T1000 (cell line): ENCODE results near the gene UNC5A.

Source experiments
- DNase-seq: peaks from one replicate; lab custom pipeline; 2025; ENCODE audit warnings: mixed read lengths; lab: John Stamatoyannopoulos, UW

UNC5A gene

DNA sequence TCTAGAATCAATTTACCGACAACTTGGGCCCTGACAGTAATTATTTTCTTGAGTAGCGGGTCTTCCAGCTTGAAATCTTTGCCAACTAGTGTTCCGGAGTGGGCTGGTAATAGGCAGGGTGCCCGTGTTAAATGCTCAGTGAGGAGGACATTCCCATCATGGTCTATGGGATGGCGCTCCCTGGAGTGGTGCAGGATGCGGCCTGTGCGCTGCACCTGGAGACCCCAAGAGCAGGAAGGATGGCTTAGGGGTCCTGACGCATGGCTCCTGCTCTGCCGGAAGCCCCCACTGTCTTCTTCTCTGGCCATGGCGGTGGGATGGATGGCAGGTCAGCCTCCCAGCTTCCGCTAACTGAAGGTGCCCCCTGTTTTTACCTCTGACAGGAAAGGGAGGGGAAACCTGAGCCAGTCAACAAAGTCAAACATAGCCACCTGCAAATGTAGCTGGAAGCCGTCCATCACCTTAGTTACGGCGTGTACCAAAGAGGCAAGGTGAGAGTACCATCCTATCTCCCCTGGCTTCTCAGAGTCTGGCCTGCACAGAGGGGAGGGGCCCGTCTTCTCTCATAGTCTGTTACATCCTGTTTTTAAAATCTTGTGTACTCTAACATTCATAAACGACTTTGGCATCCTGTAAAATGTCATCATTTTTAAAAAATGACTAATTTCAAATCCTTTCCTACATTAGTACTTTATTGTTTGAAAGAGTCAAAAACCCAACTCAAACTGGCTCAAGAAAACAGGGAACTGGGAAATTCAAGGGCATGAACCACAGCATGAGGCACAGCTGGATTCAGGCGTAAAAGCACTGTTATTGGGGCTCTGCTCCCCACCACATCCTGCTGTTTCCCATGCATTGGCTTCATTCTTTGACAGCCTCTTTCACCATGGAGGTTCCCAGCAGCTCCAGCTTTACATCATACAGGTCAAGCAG, 28.5 kb upstream of the UNC5A start:
- DNase-seq, result no peak

GRCh38 chr5:176784218-176785165, 25.9 kb upstream of the UNC5A start:
- DNase-seq, result no peak

DNA sequence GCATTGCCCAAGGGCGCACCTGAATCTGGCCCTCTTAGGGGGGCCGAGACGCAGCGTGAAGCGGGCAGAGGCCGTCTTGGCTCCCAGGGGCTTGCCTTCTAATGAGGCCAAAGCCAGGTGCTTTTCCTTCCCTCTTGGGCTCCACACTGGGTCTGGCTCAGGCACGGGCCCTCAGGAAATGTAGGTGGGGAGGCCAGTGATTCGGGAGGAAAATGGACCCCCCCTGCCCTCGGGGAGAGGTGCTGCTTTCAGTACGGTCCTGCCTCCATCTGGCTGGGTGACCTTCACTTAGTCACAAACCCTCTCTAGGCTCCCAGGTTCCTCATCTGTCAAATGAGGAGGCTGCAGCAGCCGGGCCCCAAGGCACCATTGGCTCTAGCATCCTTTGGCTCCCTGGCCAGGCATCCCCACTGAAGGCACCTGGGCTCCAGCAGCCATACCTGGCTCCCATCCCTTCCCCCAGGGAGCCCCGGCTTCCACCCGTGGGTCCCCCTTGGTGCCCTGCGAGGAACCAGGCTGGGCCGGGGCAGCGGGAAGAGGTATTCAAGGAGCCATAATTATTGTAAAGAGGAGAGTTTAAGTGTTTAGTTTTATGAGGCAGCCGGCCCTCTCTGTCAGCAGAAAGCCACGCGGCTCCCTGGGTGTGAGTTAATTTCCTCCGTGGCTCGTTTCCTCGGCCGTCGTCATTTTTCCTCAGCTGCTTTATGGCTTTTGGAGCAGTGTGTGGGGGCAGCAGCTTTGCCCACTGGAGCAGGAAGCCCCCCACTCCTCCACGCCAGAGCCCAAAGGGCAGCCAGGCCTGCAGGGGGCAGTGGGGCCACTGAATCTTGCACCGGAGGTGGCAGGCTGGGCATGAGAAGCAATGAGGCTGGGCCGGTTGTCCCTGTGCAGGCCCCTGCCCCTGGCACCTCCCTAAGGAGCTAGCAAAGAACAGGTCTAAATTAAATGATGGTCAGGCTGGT, 24.9 kb upstream of the UNC5A start:
- no peak for DNase-seq

GRCh38 chr5:176787676-176788075, 22.7 kb upstream of the UNC5A start:
- DNase-seq, result no peak

GRCh38 chr5:176788091-176788490, 22.3 kb upstream of the UNC5A start:
- no peak for DNase-seq

GRCh38 chr5:176788941-176789872, 21.2 kb upstream of the UNC5A start:
- no peak for DNase-seq

DNA sequence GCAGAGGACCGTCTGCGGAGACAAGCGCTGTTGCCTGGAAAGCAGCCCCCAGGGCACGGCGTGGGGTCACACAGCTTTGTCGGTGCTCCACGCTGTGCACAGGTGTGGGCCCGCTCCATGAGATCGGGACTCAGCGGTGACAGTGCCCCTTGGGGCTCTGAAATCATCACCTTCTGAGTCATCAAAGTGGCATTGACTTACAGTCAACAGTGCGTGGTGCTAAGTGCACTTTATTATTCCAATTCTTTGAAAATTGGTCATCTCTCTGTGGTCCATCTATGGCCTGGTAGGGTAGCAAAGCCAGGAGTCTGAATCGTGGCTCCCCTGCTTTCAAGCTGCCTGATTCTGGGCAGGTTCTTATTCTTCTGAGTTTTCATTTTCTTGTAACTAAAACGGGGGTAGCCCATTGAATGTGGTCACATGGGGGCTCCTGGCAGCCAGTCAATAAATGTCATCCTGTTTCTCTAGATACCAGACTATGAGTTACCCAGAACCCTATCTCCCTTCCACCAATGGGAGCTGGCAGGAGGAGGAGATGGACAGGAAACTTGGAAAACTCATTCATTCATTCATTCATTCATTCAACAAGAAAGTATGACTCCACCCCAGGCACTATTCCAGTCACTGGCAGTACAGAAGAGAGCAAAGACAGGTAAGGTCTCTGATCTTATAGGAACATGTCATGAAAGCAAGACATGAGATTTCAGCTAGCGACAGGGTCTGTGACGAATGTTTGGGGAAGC, 20.3 kb upstream of the UNC5A start:
- DNase-seq, result no peak

- DNase-seq, result no peak
Observed at GRCh38 chr5:176790941-176791340, 19.4 kb upstream of the UNC5A start.

DNA sequence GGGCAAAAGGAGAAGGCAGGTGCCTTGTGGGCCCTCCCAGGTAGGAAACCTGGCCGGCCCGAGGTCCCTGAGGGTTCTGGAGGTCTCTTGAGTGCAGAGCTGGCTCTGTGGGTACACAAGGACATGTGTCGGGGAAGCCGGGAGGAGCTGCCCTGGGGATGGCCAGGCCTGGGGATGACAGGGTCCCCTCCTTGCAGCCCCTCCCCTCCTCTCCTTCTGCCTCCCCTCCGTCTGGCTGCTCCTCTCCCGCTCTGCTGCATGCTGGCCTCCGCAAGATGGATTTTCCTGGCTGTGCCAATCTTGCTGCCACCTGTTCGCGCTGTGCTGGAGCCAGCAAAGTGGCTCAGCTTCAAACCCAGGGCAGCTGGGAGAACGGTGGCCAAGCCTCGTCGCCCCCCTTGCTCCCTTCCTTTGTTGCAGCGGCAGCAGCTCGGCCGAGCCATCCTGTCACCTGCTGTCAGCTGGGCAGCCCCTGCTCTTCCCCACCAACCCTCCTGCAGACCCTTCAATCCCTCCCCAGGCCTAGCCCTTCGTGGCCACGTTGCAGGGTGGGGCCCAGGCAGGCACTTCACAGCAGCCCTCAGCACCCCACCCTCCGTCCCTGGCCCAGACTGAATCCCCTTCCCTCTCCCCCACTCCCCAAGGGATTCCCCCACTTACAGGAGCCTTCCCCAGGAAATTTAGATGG, 17.6 kb upstream of the UNC5A start:
- DNase-seq, result no peak

DNA sequence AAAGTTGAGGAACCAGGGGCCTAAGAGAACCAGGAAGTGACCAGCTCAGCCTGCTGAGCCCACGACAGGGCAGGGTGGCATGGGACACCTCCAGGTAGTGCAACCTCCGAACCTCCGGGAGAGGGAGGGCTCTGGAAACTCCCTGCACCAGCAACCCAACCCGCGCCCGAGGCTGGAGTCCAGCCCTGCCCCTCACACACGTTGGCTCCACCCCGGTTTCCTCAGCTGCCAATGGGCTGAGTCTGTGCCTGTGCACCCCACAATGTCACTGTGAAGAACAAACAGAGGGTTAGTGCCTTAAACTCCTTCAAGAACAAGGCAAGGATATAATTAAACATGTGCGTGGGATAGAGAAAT, 17.0 kb upstream of the UNC5A start:
- DNase-seq, result no peak

- DNase-seq, result no peak
Observed at GRCh38 chr5:176793736-176794135, 16.6 kb upstream of the UNC5A start.

DNA sequence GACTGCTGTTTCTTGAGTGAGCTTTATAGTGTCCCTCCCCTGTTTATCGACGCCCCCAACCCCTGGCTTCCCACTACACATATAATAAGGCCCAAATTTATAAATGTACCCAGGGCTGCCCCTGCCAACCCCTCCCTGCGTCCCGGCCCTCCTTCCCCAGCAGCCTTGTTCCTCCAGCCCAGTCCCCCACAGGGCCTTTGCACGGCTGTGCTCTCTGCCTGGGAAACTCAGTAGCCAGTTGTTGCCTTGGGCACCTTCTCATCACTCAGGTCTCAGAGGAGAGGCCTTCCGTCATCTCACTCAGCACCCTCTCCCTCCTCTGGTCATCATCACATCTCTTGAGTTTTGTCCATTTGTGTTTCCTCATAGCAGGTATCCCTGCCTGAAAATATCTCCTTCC, 15.8 kb upstream of the UNC5A start:
- no peak for DNase-seq

DNA sequence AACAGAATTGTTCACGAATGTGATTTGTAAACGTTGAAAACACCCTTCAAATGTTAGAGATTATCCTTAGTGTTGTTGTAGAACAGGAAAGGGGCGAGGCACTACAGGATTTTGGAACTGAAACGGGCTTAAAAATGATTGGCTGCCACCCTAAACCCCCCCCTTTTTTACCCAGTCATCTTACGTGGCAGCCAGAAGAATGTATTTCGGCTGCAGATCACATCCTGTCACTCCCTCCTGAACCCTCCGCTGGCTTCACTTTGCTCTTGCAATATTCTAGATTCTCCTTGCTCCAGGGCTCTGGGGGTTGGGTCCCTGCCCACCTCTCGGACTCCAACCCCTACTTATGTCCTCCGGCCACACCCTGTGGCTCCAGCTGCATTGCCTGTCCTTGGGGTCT, 13.9 kb upstream of the UNC5A start:
- no peak for DNase-seq

- no peak for DNase-seq
Observed at GRCh38 chr5:176796970-176797369, 13.4 kb upstream of the UNC5A start.

DNA sequence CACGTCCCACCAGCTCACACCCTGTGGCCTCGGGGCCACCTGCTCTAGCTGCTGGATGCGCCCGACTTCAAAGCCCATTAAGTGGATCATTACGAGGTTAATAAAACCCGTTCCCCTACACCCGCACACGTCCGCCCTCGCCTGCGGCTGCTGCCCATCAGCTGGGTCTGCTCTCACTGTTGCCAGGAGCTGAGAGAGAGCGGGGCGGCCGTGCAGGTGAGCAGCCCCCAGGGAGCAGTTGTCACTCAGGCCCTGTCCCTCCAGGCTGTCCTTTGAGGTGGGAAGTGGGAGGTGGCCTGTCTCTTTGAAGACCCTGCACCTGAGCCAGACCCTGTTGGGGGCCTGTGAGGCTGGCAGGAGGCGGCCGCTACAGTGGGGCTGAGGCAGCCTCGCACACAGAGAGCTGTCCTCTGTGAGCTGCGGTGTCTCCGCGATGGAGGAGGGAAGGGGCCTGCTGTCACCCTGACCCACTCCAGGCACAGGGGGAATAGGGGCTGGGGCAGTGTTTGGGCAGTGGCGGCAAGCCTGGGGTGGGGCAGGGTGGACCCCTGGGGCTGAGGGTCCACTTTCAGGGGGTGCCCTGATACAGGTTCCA, 12.8 kb upstream of the UNC5A start:
- no peak for DNase-seq

DNA sequence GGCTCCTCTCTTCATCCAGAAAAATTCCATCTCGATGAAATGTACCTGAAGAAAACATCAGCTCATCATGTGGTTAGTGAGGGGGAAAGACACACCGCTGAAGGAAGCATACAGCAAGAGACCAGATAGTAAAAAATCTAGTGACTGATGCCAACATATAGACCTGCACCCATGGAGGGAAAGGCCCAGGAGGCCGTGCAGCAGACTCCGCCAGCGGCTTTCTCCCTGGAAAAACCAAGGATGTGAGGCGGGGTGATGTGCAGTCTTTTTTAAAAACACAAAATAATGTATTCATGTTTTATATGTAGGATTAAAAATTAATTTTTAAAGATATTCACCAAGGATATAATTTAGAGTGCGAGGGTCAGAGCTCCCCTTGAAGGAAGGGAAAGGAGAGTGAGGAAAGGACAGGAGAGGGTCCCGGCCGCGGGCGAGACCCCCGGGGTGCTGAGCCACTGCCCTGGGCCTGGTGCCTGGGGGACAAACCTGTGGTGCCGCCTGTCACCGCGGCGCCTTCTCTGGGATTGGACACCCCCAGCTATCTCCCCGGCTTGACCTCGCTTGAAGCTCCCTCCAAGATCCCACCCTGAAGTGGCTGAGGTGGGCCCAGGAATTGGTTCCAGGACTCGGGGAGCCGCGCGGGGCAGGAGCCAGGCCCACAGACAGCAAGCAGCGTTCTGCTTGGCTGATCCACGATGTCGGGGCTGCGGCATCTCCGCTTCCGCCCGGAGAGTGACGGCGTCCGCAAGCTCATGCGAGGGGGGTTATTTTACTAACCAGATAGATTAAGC, 12.1 kb upstream of the UNC5A start:
- DNase-seq, result no peak

DNA sequence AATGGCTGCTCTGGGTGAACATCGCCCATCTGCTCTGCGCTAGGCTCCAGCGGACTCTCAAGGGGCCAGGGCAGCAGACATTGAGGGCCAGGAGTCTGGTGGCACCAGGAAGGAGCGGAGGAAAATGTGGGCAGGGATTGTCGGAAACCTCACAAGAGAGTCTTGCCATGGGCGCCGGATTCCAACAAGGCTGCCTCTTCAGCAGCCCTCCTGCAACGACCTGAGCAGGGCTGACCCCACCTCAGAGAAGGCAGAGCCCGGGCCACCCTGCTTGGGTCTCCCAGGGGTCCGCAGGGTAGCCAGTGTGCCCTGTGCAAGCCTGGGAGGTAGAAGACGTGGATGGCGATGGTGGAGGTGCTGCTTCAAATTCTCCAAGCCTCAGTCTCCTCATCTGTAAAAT, 11.4 kb upstream of the UNC5A start:
- no peak for DNase-seq

- no peak for DNase-seq
Observed at GRCh38 chr5:176799488-176799887, 10.9 kb upstream of the UNC5A start.
